AG08395 (cell line): ENCODE data around the gene ABHD2.
A peak's percentile ranks its signal among the peaks of the same experiment; 100 is the strongest.
"Not testable (repeated sequence)": the region's sequence is repeated elsewhere in the genome, so short reads cannot be mapped to it uniquely, and the experiment has no call there.

Experiments used
- DNase-seq: peaks from one replicate; pipeline ENCODE4 v3.0.0; 2012; ENCODE audit warnings: mixed read lengths, low spot score

Gene ABHD2

DNA sequence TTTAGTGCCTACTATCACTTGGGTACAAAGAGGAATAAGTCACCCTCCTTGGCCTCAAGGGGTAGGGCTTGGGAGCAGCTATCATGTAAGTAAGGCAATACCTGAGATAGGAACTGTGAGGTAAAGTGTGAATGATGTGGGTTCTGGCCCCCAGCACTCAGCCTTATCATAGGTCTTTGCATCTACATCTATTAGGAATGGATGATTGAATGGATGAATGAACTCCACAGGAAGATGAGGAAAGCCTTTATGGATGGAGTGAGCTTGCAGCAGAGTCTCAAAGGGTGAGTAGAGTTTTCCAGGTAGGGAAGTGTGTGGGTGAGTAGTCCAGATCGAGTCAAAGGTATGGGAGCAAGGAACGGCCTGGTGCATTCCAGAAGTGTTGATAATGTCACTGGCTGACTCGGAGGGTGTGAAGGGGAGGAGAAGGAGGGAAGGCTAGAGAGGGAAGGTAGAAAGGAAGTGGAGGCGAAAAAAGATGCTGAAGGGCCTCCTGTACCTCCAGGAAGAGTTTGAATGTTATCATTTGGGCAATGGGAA, 13.1 kb upstream of the ABHD2 start:
- no peak for DNase-seq

DNA sequence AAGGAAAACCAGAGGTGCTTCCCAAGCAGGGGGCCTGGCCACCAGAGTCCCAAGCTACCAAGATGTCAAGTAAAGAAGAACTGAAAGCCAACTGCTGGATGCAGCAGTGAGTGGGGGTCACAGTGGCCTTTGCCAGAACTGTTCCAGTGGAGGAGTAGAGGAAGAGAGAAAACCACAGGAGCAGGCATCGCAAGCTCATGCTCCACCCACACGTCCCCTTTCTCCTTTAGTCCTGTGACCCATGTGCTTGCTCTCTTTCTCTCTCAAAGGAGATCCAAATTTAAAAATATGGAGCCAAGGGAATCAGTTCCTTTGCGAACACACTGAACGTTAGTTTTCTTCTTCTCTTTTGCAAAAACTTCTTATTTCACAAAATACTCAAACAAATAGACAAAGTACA, 12.4 kb upstream of the ABHD2 start:
- DNase-seq = no peak

DNA sequence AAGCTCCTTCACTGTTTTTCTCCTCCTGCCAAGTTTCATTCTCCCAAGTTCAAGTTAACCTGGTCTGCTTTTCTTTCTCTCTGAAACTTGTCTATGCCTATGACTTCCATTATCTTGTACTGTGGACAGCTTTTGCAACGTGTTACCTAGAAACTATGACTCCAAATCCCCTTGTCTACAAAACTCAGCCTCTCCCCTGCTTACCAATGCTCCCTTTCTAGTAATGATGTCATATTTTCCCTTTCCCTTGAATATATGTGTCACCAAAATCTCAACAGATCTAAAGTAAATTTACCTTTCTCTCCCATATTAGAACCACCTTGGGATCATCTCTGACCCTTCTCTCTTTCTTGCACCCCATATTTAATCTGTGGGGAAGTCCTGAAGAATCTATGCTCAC, 10.5 kb upstream of the ABHD2 start:
- no peak for DNase-seq

DNA sequence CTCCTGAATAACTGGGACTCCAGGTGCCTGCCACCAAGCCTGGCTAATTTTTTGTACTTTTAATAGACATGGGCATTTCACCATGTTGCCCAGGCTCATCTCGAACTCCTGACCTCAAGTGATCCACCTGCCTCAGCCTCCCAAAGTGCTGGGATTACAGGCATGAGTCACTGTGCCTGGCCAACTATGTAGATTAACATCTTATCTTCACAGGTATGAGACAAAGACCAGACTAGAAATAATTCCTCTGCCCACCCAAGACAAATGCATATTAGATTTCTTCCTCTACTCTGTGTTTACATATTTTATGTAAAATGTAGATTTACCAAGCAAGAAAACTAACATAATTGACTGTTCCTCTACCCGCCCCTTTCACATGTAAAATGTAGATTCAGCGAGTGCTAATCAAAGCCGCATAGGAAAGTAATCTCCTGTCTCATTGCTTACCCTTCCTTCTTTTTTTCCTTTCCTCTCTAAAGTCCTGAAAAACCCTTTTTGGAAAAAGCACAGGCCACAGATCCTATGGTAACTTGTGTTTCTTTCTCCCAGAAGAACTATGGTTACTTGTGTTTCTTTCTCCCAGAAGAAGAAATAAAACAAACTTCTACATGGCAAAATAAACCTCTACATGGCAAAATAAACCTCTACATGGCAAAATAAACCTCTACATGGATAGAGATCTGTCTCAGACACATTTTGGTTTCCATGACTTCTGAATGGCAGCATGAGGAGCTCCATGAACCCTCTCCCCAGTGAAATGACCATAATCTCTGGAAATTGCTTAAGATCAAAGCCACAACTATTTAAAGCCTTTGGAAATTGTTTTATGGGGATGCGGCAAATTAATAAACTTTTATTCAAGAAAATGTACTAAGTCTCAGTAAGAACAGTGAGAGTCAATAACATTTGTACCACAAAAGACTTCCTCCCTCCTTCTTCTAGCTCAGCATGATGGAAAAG, 9.1 kb upstream of the ABHD2 start:
- DNase-seq = no peak

DNA sequence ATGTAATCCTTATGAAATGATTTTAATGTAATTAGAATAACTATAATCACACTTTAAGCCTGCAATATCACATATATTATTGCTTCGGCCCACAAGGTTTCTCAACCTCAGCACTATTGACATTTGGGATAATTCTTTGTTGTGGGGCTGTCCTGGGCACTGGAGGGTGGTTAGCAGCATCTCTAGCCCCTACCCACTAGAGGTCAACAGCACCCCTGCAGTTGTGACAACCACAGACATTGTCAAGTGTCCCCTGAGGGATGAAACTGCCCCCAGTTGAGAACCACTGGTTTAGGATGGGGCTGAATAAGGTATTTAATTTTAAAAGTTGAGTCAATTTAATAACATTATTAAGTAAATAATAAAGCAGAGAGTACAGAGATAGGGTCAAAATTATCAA, 6.4 kb upstream of the ABHD2 start:
- DNase-seq = no peak

DNA sequence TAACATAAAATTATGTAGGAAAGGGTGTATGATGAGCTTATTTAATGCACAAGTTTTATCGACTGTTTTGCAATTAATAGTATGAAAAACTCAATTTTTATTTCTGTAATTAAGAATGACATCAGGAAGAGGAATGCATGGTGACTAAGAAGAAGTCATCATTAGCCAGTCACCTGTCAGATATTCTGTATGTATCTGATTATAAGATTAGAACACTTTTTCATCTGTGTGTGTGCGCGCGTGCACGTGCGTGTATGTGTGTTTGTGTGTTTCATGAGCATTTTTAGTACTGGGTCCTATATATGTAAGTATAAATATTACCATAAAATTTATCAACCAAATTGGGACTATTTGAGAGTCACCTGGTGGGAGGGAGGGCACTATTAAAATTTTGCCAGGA, 5.0 kb upstream of the ABHD2 start:
- no peak for DNase-seq

DNA sequence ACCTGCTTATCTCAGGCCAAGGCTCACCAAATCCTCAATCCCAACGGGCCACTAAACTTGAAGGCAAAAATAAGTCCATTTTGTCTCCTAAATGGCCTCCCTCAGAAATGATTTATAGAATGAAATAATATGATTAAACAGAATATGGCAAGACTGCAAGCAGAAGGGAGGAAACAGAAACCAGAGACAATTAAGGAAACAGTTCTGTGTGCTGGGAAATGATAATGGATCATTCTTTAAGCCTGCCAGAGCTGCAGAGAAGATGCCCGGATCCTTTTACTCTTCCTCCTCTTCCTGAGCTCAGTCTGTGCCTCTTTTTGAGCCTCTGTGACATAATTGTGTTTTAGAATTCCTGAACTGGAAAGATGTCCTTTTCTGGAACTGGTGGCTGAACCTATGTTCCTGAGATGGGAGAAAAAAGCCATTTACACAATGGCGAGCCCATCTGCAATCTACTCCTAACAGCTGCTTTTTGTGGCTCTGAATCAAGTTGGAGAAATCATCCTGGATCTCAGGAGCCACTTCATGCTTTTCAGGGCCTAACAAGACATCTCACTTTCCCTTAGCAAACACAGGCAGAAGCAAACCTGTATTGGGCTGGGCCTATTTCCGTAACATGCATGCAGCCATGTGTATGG, 2.8 kb upstream of the ABHD2 start:
- no peak for DNase-seq

DNA sequence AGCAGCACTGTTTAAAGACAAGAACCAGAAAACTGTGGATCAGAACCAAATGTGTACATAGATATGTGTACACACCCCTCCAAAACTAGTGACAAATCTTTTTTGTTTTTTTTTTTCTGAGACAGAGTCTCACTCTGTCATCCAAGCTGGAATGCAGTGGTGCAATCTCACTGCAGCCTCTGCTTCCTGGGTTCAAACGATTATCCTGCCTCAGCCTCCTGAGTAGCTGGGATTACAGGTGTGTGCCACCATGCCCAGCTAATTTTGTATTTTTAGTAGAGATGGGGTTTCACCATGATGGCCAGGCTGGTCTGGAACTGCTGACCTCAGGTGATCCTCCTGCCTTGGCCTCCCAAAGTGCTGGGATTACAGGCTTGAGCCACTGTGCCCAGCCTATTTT, 2.3 kb upstream of the ABHD2 start:
- DNase-seq = not testable (repeated sequence)

DNA sequence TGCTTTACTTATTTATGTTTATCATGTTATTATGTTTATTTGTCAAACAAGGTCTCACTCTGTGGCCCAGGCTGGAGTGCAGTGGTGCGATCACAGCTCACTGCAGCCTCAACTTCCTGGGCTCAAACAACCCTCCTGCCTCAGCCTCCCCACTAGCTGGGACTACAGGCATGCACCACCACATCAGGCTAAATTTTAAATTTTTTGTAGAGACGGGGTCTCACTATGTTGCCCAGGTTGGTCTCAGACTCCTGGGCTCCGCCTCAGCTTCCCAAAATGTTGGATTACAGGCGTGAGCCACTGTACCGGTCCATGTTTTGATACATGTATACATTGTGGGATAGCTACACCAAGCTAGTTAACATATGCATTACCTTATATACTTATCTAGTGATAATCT, 1.9 kb upstream of the ABHD2 start:
- not testable (repeated sequence) for DNase-seq

DNA sequence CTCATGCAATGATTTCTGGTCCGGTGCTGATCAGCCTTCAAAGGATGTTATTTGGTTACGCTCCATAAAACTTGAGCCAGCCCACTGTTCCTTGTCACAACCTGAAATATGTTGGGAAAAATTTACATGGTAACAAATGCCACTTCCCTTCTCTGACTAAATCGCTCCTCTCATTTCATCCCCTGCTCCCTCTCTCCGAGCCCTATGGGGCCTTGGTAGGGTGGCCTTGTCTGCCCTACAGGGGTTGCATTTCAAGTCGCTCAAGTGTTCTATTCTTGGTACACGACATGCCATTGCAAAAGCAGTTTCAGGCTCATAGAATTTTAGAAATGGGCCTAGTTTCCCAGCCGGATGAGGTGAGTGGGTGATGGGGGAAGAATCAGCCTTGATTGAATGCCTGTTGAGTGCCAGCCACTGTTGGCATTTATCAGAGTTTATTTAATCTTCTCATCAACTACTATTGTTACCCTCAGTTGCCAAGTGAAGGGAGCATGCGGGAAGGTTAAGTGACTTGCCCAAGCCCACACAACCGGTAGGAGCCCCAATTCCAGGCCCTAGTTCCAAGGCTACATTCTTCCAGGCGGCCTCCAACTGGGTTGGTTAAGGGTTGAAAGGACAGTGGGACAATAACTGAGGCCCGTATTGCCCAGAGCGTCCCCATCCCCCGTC, 961 bp upstream of the ABHD2 start:
- DNase-seq = no peak

DNA sequence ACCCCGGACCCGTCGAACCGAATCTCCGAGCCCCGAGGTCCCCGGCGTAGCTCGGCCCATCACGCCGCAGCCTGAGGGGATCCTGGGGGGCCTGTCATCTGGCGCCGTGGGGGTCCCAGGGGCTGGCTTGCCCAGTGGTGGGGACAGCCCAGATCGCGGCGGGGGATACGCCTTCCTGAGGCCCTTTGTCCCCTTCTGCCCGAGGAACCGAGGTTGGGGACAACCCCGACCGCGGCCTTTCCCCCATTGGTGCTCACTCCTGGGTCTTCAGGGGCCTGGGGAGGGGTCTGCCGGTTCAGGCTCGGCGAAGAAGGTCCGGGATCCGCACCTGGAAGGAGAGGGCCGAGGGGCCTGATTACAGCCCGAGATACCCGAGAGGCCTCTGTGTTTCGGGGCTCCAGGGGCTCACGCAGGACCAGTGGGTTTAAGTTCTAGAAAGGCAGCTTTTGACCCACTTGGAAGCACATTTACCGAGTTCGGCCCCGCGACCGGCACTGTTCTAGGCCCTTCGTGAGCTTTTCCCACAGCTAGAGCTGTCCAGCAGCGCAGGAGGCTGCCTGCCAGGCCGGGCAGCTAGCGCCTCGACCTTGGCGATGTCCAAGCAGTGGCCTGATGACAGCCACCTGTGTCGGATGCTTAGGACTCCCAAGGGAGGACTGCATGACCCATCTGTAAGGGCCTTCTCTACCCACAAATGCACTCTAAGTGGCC, 504 bp downstream of the ABHD2 start:
- no peak for DNase-seq

DNA sequence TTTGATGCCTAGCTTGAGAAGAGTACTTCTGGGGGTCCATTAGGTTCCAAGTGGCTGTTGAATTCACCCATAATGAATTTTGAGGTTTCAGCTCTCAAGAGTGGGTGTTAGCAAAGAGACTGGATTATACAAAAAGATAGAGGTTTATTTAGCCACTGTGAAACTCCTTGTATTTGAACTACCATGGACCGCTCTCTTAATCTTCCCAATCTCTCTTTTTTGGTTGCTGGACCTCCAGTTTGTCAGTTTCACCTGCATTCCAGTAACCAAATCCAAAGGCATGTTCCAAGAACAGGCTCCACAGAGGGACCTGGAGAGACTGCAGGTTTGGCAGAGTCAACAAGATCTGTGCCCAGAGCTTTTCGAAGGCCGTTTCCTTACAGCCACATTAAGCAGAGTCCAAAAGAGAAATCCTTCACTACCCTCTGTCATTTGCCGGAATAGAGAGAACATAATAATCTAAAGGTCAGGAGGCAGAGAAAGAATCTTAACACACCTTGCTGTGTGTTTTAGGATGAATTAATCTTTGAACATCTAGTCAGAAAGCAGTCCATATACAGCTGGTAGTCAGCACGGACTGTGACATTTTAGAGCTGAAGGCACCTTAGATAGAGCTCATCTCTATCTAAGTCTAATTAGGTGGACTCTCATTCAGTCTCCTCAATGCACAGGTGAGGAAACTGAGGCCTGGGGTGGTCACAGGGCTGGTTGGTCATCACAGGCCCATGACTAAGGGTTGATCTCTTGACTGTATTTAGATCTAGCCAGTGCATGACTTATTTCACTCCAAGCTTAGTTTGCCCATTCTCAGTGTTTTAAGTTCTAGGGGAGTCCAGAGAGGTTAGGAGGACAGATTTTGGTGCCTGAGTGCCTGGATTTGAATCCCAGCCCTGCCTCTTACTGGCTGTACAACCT, 1.3 kb downstream of the ABHD2 start:
- no peak for DNase-seq

DNA sequence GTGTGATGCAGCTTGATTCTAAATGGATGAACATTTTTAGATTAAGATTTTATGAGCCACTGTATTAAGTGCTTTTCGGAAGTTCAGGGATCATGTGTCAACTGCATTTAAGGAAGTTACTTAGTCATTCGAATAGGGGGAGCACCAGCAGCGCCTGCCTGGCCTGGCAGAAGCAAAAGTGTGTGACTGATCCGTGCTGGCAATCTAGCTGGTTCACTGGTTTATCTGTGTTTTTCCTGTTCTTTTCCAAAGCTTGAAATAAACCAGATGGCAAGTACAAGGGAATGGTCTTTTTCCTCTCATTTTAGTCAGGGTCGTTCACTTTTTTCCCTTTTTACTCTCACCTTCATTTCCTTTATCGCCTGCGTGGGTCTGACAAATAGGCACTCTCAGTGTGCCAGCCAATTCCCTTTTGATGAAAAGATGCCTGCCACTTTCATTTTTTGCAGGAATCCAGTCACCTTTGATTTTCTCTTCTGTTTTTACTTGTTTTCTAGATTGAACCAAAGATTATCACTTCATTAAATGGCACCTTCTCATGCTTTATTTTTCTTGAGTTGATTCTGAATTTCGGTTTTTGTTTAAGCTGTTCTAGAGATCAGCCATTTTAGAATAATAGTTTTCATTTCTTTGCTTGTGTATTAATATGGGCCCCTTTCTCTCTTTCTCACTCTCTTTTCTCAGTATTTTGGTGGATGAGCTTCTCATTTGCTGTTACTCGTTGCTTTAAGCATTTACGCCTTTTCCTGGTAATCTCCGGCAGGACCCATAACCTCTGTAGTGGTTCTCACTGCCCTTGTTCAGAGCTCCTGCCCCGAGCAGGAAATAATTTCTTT, 2.8 kb downstream of the ABHD2 start:
- peak; percentile 53 for DNase-seq

DNA sequence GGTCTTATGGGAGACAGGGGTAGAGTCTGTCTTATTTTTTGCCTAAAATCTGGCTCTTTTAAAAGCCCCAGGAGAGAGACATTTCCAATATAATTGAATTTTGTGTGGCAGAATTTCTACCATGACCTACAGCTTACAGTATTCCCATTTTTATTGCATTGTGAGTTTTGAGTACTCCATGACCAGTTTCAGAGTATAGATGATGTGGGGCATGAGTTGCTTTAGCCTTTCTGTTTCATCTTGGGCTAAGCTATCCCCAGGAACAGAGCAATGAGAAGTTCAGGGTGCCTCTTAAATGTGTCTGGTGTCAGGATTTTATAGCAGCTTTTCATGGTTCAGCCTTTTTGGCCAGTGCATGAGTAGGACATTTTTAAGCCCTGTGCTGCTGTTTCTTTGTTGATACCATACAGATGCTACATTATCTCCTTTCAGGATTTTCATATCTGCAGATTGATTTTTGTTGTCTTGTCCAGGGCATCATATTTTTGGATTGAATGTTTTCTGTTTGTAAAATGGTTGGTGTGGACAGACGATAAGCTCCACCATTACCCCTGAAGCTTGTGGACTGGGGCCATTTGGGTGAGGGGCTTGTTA, 3.5 kb downstream of the ABHD2 start:
- DNase-seq = no peak

DNA sequence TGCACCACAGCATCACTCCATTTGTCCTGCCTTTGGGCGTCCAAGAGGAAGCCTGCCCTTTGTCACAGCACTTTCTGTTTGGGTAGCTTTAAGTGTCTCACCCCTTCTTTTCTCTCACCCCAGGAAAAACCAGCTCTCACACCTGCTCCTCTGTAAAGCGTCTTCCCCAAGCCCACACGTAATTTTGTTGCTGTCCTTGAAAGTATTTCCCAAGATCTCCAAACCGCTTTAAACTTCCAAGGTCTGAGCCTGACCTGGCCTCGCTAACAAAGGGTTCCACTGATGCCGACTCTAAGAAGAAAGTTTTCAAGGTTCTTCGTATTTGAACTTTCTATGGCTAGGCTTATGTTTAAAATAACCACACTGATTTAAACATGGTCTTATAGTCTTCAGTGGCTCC, 5.3 kb downstream of the ABHD2 start:
- no peak for DNase-seq

DNA sequence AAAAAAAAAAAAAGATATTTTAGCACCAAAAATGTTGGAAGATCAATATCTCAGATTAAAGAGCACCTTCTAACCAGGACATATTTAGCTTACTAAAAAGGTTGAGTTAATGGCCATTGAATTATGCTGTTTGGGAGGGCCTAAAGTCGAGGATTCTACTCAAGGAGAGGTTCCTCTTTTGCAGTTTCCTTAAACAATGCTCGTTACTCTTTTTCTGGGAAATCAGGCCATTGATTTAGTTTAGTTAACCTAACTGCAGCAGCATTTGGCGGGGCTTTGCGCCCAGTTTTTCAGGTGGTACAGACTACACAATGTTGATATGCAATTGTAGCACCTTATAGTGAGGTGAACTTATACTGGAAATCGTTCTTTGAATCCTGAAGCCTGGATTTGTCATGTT, 6.8 kb downstream of the ABHD2 start:
- no peak for DNase-seq

DNA sequence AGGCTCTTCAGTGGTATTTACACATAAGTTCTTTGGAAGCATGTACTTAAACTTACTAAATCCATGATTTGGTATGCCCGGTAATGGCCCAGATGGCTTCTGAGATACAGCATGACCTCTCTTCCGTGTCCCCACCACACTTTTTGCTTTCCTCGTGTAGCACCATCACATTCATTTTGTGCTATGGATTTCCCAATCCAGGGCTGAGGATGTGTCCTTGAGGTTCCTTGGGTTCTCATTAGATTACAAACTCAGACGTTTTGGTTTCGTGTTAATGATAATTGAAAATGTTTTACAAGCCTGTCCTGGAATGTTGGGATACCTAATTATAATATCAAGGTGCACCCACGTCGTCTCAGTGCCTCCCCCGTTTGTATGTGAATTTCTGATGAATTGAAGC, 7.3 kb downstream of the ABHD2 start:
- no peak for DNase-seq

DNA sequence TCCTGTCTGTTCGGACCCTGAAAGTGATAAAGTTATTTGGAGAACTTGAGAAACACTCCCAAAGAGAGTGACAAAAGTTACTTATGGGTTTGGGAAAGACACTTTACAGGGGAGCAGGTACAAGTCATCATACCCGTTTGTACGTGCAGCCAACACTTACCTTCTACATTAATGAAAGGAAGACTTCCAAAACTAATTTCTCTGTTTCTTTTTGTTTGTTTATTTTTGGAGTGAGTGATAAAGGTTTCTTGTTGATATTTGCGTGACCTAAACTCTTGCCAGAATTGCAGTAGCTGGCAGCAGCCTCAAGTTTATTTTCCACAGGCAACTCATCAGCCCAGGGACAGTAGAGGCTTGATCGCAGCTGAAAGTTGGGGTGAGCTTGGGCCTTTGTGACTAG, 8.4 kb downstream of the ABHD2 start:
- peak; percentile 27 for DNase-seq

DNA sequence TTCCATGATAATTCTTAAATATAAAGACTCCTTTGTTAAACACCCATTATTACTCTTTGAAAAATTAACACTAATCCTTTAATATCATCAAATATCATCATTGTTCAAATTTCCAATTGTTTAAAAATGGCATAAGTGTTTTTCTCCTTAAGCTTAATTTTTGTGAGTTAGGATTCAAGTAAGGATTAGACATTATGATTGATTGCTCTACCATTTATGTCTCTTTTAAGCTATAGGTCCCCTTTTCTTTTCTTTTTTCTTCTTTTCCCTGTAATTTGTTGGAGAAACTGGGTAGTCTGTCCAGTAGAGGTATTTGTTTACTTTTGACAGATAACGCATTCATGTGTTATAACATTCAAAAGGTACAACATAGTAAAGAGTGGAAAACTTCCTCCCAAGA, 9.1 kb downstream of the ABHD2 start:
- DNase-seq = no peak

DNA sequence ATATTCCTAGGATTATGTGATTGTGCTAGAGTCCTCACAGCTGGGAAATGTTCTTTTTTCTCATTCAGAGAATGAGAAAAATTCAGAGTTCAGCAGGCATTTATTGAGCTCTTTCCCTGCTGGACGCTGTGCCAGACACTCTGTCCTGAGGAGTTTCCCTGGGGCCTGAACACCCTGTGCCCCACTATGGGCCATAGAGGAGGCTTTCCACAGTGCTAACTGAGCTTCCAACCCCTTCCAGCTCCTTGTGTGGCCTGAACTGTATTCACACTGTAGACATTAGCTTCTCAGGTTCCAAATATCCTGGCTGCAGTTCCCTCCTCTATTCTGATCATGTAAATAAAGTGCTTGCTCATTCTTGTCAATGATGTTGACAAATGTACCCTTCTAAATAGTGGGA, 10.0 kb downstream of the ABHD2 start:
- no peak for DNase-seq
